Ascending aorta (tissue), 2 donors: ENCODE results near the gene TGFB1I1. TPM values are rescaled to one million over a fixed set of nuclear protein-coding genes. Genes with fewer than 3 reads are reported as not detected.
A peak's percentile ranks its signal among the peaks of the same experiment; 100 is the strongest.

Source experiments
- DNase-seq, 2 donors: peaks; one replicate each; pipeline ENCODE4 v3.0.0-alpha.2; 2019; ENCODE audit warnings: low spot score in 2 of 2
- H3K27ac ChIP-seq, 2 donors: fragments of 200-600 bp; sonication (generic); one replicate each; pipeline ENCODE4 v1.5.1; 2016 to 2017; ENCODE audit warnings: mild to moderate bottlenecking in 1 of 2
- H3K27me3 ChIP-seq: fragments of 200-600 bp; sonication (generic); one replicate; pipeline ENCODE4 v1.5.1; 2017
- H3K36me3 ChIP-seq, 2 donors: fragments of 200-600 bp; sonication (generic); one replicate each; pipeline ENCODE4 v1.5.1; 2016
- H3K4me1 ChIP-seq, 2 donors: fragments of 200-600 bp; sonication (generic); one replicate each; pipeline ENCODE4 v1.5.1; 2016 to 2017; ENCODE audit warnings: mild to moderate bottlenecking in 1 of 2
- H3K4me3 ChIP-seq, 2 donors: fragments of 200-600 bp; sonication (generic); one replicate each; pipeline ENCODE4 v1.5.1; 2016 to 2017; ENCODE audit warnings: mild to moderate bottlenecking in 1 of 2
- H3K9me3 ChIP-seq, 2 donors: fragments of 200-600 bp; sonication (generic); one replicate each; pipeline ENCODE4 v1.5.1; 2016
- intact Hi-C: fragments of 100-400 bp; cut with DNase I; formaldehyde crosslinking; loops from one replicate; pipeline ENCODE4 v1.15.1; 2023
- total RNA-seq: library from RNA; depleted of rRNA; stranded (reverse); fragments of >200 nt; gene quantifications from one replicate; pipeline ENCODE4 v1.1.0, GENCODE V29; 2016
- TF ChIP-seq, protein P1 (sequence below), 3 experiments: fragments of 200-600 bp in 2 of 3; fragments of 450-650 bp in 1 of 3; sonication (generic) in 2 of 3; IDR thresholded peaks; one replicate each; pipeline ENCODE4 v1.5.1; 2016 to 2019; ENCODE audit warnings: antibody characterized with exemption in 3 of 3, mild to moderate bottlenecking in 1 of 3, moderate library complexity in 1 of 3

The TGFB1I1 gene
- total RNA-seq, 1 donor from 2014 or later: 325 TPM

DNA sequence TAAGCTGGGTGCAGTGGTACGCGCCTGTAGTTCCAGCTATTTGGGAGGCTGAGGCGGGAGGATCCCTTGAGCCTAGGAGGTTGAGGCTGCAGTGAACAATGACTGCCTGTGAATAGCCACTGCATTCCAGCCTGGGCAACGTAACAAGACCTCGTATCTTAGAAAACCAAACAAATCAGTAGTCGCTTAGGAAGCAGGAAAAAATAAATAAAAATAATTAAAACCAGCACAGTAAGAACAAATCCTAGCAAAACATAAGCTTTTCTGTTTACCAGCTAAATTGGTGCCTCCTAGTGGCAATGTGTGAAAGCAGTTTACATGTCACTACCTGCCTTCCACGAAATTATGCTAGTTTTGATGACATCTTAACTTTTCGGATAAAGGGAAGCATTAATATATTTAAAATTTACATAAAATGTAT lies 11.4 kb upstream of the TGFB1I1 start:
- H3K27me3 ChIP-seq: no peaks in the 10 kb centered on the region
- DNase-seq: peak in 1 of 2 donors; percentile 60
- H3K36me3 ChIP-seq: peaks cover 24 to 34% of the 10 kb centered on the region in 2 donors
- peak overlapping the region; percentile 59 to 75 for H3K4me3 ChIP-seq
- TF ChIP-seq, protein P1, sequence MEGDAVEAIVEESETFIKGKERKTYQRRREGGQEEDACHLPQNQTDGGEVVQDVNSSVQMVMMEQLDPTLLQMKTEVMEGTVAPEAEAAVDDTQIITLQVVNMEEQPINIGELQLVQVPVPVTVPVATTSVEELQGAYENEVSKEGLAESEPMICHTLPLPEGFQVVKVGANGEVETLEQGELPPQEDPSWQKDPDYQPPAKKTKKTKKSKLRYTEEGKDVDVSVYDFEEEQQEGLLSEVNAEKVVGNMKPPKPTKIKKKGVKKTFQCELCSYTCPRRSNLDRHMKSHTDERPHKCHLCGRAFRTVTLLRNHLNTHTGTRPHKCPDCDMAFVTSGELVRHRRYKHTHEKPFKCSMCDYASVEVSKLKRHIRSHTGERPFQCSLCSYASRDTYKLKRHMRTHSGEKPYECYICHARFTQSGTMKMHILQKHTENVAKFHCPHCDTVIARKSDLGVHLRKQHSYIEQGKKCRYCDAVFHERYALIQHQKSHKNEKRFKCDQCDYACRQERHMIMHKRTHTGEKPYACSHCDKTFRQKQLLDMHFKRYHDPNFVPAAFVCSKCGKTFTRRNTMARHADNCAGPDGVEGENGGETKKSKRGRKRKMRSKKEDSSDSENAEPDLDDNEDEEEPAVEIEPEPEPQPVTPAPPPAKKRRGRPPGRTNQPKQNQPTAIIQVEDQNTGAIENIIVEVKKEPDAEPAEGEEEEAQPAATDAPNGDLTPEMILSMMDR (IDR thresholded peaks at IDR 0.05): peak; percentile 15 to 55 (median 52)
- H3K4me1 ChIP-seq: peaks cover 20 to 34% of the 10 kb centered on the region in 2 donors
- H3K9me3 ChIP-seq: no peaks in the 10 kb centered on the region
- intact Hi-C loops: loop anchor here (1.0 kb wide), 1 partner anchor 11 kb away; no protein-coding TSS in a partner anchor
- peak overlapping the region; percentile 86 to 100 for H3K27ac ChIP-seq

DNA sequence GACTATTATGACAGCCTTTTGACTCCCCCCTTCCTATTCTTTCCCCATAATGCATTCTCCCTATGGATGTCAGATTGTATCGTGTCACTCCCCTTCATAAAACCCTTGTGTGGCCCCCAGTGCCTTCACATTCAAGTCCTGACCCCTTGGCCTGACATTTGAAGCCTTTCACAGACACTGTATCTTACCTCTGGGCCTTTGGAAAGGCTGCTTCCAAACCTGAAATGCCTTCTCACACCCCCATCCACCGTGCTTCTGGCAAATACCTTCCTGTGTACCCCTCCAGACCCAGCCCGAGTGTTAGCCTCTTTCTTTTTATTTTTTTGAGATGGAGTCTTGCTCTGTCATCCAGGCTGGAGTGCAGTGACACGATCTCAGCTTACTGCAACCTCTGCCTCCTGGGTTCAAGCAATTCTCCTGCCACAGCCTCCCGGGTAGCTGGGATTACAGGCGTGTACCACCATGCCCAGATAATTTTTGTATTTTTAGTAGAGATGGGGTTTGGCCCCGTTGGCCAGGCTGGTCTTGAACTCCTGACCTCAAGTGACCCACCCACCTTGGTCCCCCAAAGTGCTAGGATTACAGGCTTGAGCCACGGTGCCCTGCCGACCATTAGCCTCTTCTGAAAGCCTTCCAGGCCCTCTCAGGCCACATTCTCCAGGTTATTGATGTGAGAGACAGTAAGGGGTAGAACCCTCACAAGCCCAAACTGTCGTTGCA lies 10.6 kb upstream of the TGFB1I1 start:
- Histone ChIP-seq H3K4me1 (peaks cover 20 to 26% of the 10 kb centered on the region in 2 donors), H3K27me3 (no peaks in the 10 kb centered on the region), H3K27ac (peak overlapping the region in 1 of 2 donors; percentile 86), H3K9me3 (no peaks in the 10 kb centered on the region), H3K36me3 (peaks cover 32 to 42% of the 10 kb centered on the region in 2 donors), H3K4me3 (no peak overlapping the region)
- TF ChIP-seq, protein P1 (IDR thresholded peaks at IDR 0.05): no peak
- DNase-seq: peak in 1 of 2 donors; percentile 55
- intact Hi-C loops: no loop called here

DNA sequence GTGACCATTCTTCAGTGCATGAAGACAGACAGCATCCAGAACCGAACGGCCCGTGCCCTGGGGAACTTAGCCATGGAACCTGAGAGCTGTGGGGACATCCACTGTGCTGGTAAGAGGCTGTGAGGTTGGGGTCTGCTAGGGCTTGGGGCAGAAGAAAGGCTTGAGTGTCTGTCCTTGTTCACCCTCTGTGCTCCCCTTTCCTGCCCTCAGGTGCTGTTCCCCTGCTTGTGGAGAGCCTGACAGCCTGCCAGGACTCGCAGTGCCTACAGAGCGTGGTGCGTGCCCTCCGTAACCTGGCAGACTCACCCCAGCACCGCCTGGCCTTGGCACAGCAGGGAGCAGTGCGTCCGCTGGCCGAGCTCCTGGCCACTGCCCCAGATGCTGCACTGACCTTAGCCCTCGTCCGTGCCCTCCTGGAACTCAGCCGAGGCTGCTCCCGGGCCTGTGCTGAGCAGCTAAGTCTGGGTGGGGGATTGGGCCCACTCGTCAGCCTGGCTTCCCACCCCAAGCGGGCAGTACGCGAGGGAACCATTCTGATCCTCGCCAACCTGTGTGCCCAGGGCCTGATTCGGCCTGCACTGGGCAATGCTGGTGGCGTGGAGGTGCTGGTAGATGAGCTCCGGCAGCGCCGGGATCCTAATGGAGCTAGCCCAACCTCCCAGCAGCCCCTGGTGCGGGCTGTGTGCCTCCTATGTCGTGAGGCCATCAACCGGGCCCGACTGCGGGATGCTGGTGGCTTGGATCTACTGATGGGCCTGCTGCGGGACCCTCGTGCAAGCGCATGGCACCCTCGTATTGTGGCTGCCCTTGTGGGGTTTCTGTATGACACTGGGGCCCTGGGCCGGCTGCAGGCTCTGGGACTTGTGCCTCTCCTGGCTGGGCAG lies 9.8 kb upstream of the TGFB1I1 start:
- no peaks in the 10 kb centered on the region for H3K9me3 ChIP-seq
- H3K27me3 ChIP-seq: no peaks in the 10 kb centered on the region
- intact Hi-C loops: no loop called here
- peaks cover 13 to 18% of the 10 kb centered on the region in 2 donors for H3K4me1 ChIP-seq
- H3K36me3 ChIP-seq: peaks cover 35 to 49% of the 10 kb centered on the region in 2 donors
- no peak overlapping the region for H3K4me3 ChIP-seq
- DNase-seq: peak in 1 of 2 donors; percentile 62
- TF ChIP-seq, protein P1 (IDR thresholded peaks at IDR 0.05): no peak
- H3K27ac ChIP-seq: no peak overlapping the region

DNA sequence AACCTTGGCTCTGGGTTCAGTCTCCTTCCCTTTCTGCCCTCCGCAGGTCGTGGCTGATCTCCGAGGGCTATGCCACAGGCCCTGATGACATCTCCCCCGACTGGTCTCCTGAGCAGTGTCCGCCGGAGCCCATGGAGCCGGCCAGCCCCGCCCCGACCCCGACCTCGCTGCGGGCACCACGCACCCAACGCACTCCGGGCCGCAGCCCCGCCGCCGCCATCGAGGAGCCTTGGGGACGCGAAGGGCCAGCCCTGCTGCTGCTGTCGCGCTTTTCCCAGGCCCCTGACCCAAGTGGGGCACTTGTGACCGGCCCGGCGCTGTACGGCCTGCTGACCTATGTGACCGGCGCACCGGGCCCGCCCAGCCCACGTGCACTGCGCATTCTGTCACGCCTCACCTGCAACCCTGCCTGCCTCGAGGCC lies 7.6 kb upstream of the TGFB1I1 start:
- H3K27ac ChIP-seq: no peak overlapping the region
- H3K9me3 ChIP-seq: no peaks in the 10 kb centered on the region
- TF ChIP-seq, protein P1 (IDR thresholded peaks at IDR 0.05): no peak
- intact Hi-C loops: no loop called here
- H3K27me3 ChIP-seq: no peaks in the 10 kb centered on the region
- H3K36me3 ChIP-seq: peaks cover 35 to 50% of the 10 kb centered on the region in 2 donors
- H3K4me3 ChIP-seq: no peak overlapping the region
- peak in 1 of 2 donors; percentile 54 for DNase-seq
- H3K4me1 ChIP-seq: peaks cover 5 to 7% of the 10 kb centered on the region in 2 donors

DNA sequence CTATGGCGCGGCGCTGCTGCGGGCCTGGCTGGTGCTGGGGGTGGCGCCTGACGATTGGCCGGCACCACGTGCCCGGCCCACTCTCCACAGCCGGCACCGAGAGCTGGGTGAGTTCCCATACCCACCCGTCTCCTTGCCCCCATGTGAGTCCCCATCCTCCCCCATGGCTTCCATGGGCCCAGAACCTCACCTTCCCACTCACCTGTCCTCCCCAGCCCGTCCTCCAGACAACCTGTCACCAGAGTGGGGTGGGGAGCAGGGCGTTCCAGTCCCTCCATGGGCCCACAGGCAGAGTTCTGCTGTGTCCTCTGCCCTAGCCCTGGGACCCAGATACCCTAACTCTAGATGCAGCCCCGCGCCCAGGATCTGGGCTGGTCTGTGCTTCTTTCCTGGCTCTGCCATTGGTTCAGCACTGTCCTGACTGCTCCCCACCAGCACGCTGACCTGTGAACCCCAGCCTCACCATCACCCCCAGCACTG lies 7.1 kb upstream of the TGFB1I1 start:
- H3K4me3 ChIP-seq: no peak overlapping the region
- TF ChIP-seq, protein P1 (IDR thresholded peaks at IDR 0.05): no peak
- no peaks in the 10 kb centered on the region for H3K27me3 ChIP-seq
- peaks cover 5 to 7% of the 10 kb centered on the region in 2 donors for H3K4me1 ChIP-seq
- peaks cover 35 to 50% of the 10 kb centered on the region in 2 donors for H3K36me3 ChIP-seq
- H3K27ac ChIP-seq: no peak overlapping the region
- no peaks in the 10 kb centered on the region for H3K9me3 ChIP-seq
- DNase-seq: no peak
- intact Hi-C loops: no loop called here
